ENCODE data around the gene LRG1. TPM values are rescaled to one million over a fixed set of nuclear protein-coding genes. Genes with fewer than 3 reads are reported as not detected.

LRG1 gene
- total and polyA plus RNA-seq, 4 donors, result 14.4 to 56.7 (median 15.6) TPM

- no peaks in the 10 kb centered on the region for H3K27me3 ChIP-seq (ENCODE audit: control insufficient read depth in 3 of 3, insufficient read depth in 3 of 3, low read length in 2 of 3)
- 80 to 97% methylated on average over 3 of the region's 3 CpGs for WGBS, 2 donors
- H3K9me3 ChIP-seq (ENCODE audit: control insufficient read depth in 4 of 4, insufficient read depth in 3 of 4, low read length in 3 of 4), result no peaks in the 10 kb centered on the region
- peaks cover 0 to 34% (median 0%) of the 10 kb centered on the region in 4 donors for H3K36me3 ChIP-seq (ENCODE audit: control insufficient read depth in 4 of 4, insufficient read depth in 4 of 4, low read length in 4 of 4)
- ATAC-seq (ENCODE audit: insufficient read depth, low FRiP score), result no peak
- no peak overlapping the region for H3K4me3 ChIP-seq
- TF ChIP-seq CTCF (IDR thresholded peaks at IDR 0.05; ENCODE audit: control extremely low read depth, extremely low read depth), result no peak
- no peak overlapping the region for H3K9ac ChIP-seq (ENCODE audit: insufficient read depth in 1 of 2, low read length in 2 of 2)
- H3K4me1 ChIP-seq (ENCODE audit: control insufficient read depth in 5 of 5, insufficient read depth in 5 of 5, low read length in 5 of 5), result peaks cover 0 to 5% (median 0%) of the 10 kb centered on the region in 5 donors
- no peak for DNase-seq
- no peak overlapping the region for H3K27ac ChIP-seq (ENCODE audit: low read depth in 1 of 2, low read length in 1 of 2)
These were observed 13.9 kb upstream of the LRG1 start for GRCh38 chr19:4553775-4554174.

- ATAC-seq (ENCODE audit: insufficient read depth, low FRiP score), result no peak
- no peaks in the 10 kb centered on the region for H3K27me3 ChIP-seq (ENCODE audit: control insufficient read depth in 3 of 3, insufficient read depth in 3 of 3, low read length in 2 of 3)
- TF ChIP-seq CTCF (IDR thresholded peaks at IDR 0.05; ENCODE audit: control extremely low read depth, extremely low read depth), result no peak
These were observed 13.4 kb upstream of the LRG1 start for GRCh38 chr19:4553092-4553695.

GRCh38 chr19:4552525-4552819 lies 12.6 kb upstream of the LRG1 start:
- Histone ChIP-seq H3K9me3 (ENCODE audit: control insufficient read depth in 4 of 4, insufficient read depth in 3 of 4, low read length in 3 of 4) (no peaks in the 10 kb centered on the region), H3K27me3 (ENCODE audit: control insufficient read depth in 3 of 3, insufficient read depth in 3 of 3, low read length in 2 of 3) (no peaks in the 10 kb centered on the region), H3K36me3 (ENCODE audit: control insufficient read depth in 4 of 4, insufficient read depth in 4 of 4, low read length in 4 of 4) (peaks cover 0 to 42% (median 0%) of the 10 kb centered on the region in 4 donors), H3K9ac (ENCODE audit: insufficient read depth in 1 of 2, low read length in 2 of 2) (no peak overlapping the region), H3K27ac (ENCODE audit: low read depth in 1 of 2, low read length in 1 of 2) (no peak overlapping the region), H3K4me1 (ENCODE audit: control insufficient read depth in 5 of 5, insufficient read depth in 5 of 5, low read length in 5 of 5) (peaks cover 0 to 9% (median 0%) of the 10 kb centered on the region in 5 donors), H3K4me3 (no peak overlapping the region)
- no peak for DNase-seq
- no peak for ATAC-seq (ENCODE audit: insufficient read depth, low FRiP score)
- no peak for TF ChIP-seq CTCF (IDR thresholded peaks at IDR 0.05; ENCODE audit: control extremely low read depth, extremely low read depth)
- WGBS, 2 donors, result 87 to 93% methylated on average over 18 of the region's 18 CpGs

More at GRCh38 chr19:4553092-4553695, 13.4 kb upstream of the LRG1 start:
- Histone ChIP-seq H3K4me3 (no peak overlapping the region), H3K9me3 (ENCODE audit: control insufficient read depth in 4 of 4, insufficient read depth in 3 of 4, low read length in 3 of 4) (no peaks in the 10 kb centered on the region), H3K27ac (ENCODE audit: low read depth in 1 of 2, low read length in 1 of 2) (no peak overlapping the region), H3K9ac (ENCODE audit: insufficient read depth in 1 of 2, low read length in 2 of 2) (no peak overlapping the region), H3K36me3 (ENCODE audit: control insufficient read depth in 4 of 4, insufficient read depth in 4 of 4, low read length in 4 of 4) (peaks cover 0 to 34% (median 0%) of the 10 kb centered on the region in 4 donors), H3K4me1 (ENCODE audit: control insufficient read depth in 5 of 5, insufficient read depth in 5 of 5, low read length in 5 of 5) (peaks cover 0 to 5% (median 0%) of the 10 kb centered on the region in 5 donors)
- no peak for DNase-seq

Data from lung (tissue), 12 donors.